HepG2 (cell line): ENCODE results near the gene P4HB. TPM values are rescaled to one million over a fixed set of nuclear protein-coding genes. Genes with fewer than 3 reads are reported as not detected.

ENCODE experiments used
- DNMT3B ChIP-seq: conservative IDR thresholded peaks from 2 replicates; pipeline ENCODE4 v1.6.1; 2016; ENCODE audit warnings: missing biosample characterization, control low read depth
- IKZF4 ChIP-seq: sonication (generic); formaldehyde crosslinking; IDR thresholded peaks from 2 replicates; pipeline ENCODE4 v1.5.1; 2020; ENCODE audit warnings: borderline replicate concordance, mild to moderate bottlenecking, low read depth, missing genetic modification reagents; ENCODE audit errors: not compliant biosample characterization
- ISL2 ChIP-seq: sonication (generic); formaldehyde crosslinking; IDR thresholded peaks from 2 replicates; pipeline ENCODE4 v1.5.0; 2020; ENCODE audit warnings: missing genetic modification reagents
- KDM4B ChIP-seq: sonication (generic); formaldehyde crosslinking; IDR thresholded peaks from 2 replicates; pipeline ENCODE4 v1.4.0; 2020; ENCODE audit warnings: missing genetic modification reagents
- MED1 ChIP-seq: sonication (generic); formaldehyde crosslinking; IDR thresholded peaks from 2 replicates; pipeline ENCODE4 v1.4.0; 2020; ENCODE audit warnings: missing genetic modification reagents
- NCOA1 ChIP-seq: sonication (generic); formaldehyde crosslinking; IDR thresholded peaks from 2 replicates; pipeline ENCODE4 v1.9.0; 2021; ENCODE audit warnings: missing genetic modification reagents
- NFRKB ChIP-seq: fragments of 450-650 bp; IDR thresholded peaks from 2 replicates; pipeline ENCODE4 v1.6.1; 2017
- PLRG1 ChIP-seq: fragments of 450-650 bp; conservative IDR thresholded peaks from 2 replicates; pipeline ENCODE4 v1.6.1; 2016
- PRDM15 ChIP-seq: sonication (generic); formaldehyde crosslinking; IDR thresholded peaks from 2 replicates; pipeline ENCODE4 v1.4.0; 2020; ENCODE audit warnings: missing genetic modification reagents
- SIX1 ChIP-seq: sonication (generic); formaldehyde crosslinking; IDR thresholded peaks from 2 replicates; pipeline ENCODE4 v1.4.0; 2020; ENCODE audit warnings: missing genetic modification reagents, borderline replicate concordance
- TAF1 ChIP-seq: sonication (generic); formaldehyde crosslinking; IDR thresholded peaks from 2 replicates; pipeline ENCODE4 v1.4.0; 2020; ENCODE audit warnings: missing genetic modification reagents
- TFDP1 ChIP-seq: IDR thresholded peaks from 2 replicates; pipeline ENCODE4 v1.6.1; 2016; ENCODE audit warnings: missing compliant biosample characterization, missing genetic modification reagents, borderline replicate concordance
- ZBTB37 ChIP-seq: sonication (generic); formaldehyde crosslinking; IDR thresholded peaks from 2 replicates; pipeline ENCODE4 v1.4.0; 2020; ENCODE audit warnings: mild to moderate bottlenecking, missing genetic modification reagents
- ZBTB46 ChIP-seq: sonication (generic); formaldehyde crosslinking; IDR thresholded peaks from 2 replicates; pipeline ENCODE4 v1.4.0; 2020; ENCODE audit warnings: mild to moderate bottlenecking, missing genetic modification reagents, borderline replicate concordance
- ZNF414 ChIP-seq: sonication (generic); formaldehyde crosslinking; IDR thresholded peaks from 2 replicates; pipeline ENCODE4 v1.5.0; 2020; ENCODE audit warnings: missing genetic modification reagents
- ZNF724P ChIP-seq: sonication (generic); formaldehyde crosslinking; IDR thresholded peaks from 2 replicates; pipeline ENCODE4 v1.8.0; 2022; ENCODE audit warnings: missing genetic modification reagents, borderline replicate concordance
- ZSCAN31 ChIP-seq: sonication (generic); formaldehyde crosslinking; IDR thresholded peaks from 2 replicates; pipeline ENCODE4 v1.5.0; 2020; ENCODE audit warnings: low read depth, mild to moderate bottlenecking, missing genetic modification reagents
- polyA plus RNA-seq, 8 experiments: library from polyadenylated mRNA; depleted of rRNA in 3 of 8; stranded (reverse) in 7 of 8; unstranded in 1 of 8; fragments of >200 nt; fragmentation: Illumina TruSeq in 4 of 8; extraction: Trizol in 4 of 8; gene quantifications; 2 replicates each; pipeline versions ENCODE4 v1.2.1 to v1.2.3, GENCODE V29; 2011 to 2016; ENCODE audit warnings: low read depth in 4 of 8, missing spikeins in 1 of 8, mixed read lengths in 1 of 8; ENCODE audit not compliant: insufficient read depth in 1 of 8
- total RNA-seq, 5 experiments: library from RNA; depleted of rRNA; stranded (reverse); fragments of >200 nt; fragmentation: Illumina TruSeq; extraction: Trizol; gene quantifications; 2 replicates each; pipeline ENCODE4 v1.2.3, GENCODE V29; 2016; ENCODE audit warnings: low read depth in 1 of 5

P4HB gene
- total and polyA plus RNA-seq, 2 of the 13 experiments (the other 11 are each of a cell fraction or from before 2014, with no cell fraction given): 185 to 782 TPM

- TF ChIP-seq ZBTB46 (CRISPR knock-in tag): peak; percentile 76; the same call in 1 of the 2 replicates
- no peak for TF ChIP-seq ZBTB37 (CRISPR knock-in tag)
- TF ChIP-seq DNMT3B (CRISPR knock-in tag): no peak
- TF ChIP-seq ZNF414 (CRISPR knock-in tag): peak; percentile 87; the same call in 1 of the 2 replicates
- no peak for TF ChIP-seq NCOA1
- TF ChIP-seq KDM4B (CRISPR knock-in tag): peak; percentile 47; the same call in 1 of the 2 replicates
- no peak for TF ChIP-seq TAF1
- TF ChIP-seq TFDP1: peak; percentile 80; the same call in 1 of the 2 replicates
- TF ChIP-seq PRDM15 (CRISPR knock-in tag): no peak
- no peak for TF ChIP-seq ISL2
- no peak for TF ChIP-seq SIX1
- no peak for TF ChIP-seq ZSCAN31 (CRISPR knock-in tag)
- TF ChIP-seq ZNF724P (CRISPR knock-in tag): peak; percentile 59; the same call in 1 of the 2 replicates
- TF ChIP-seq MED1: peak; percentile 63; the same call in 1 of the 2 replicates
- no peak for TF ChIP-seq IKZF4
- TF ChIP-seq PLRG1: no peak
- no peak for TF ChIP-seq NFRKB
Observed at GRCh38 chr17:81814748-81815645, 45.3 kb downstream of the P4HB start (continued).
